HG03095 (cell line): ENCODE measurements around the gene RALB.
"Not testable (repeated sequence)": the region's sequence is repeated elsewhere in the genome, so short reads cannot be mapped to it uniquely, and the experiment has no call there.

Experiments used
- ATAC-seq: cut with Tn5 transposase; IDR thresholded peaks from one replicate; pipeline ENCODE4 v1.9.1; 2021; ENCODE audit warnings: moderate library complexity; ENCODE audit not compliant: unreplicated experiment

The RALB gene

DNA sequence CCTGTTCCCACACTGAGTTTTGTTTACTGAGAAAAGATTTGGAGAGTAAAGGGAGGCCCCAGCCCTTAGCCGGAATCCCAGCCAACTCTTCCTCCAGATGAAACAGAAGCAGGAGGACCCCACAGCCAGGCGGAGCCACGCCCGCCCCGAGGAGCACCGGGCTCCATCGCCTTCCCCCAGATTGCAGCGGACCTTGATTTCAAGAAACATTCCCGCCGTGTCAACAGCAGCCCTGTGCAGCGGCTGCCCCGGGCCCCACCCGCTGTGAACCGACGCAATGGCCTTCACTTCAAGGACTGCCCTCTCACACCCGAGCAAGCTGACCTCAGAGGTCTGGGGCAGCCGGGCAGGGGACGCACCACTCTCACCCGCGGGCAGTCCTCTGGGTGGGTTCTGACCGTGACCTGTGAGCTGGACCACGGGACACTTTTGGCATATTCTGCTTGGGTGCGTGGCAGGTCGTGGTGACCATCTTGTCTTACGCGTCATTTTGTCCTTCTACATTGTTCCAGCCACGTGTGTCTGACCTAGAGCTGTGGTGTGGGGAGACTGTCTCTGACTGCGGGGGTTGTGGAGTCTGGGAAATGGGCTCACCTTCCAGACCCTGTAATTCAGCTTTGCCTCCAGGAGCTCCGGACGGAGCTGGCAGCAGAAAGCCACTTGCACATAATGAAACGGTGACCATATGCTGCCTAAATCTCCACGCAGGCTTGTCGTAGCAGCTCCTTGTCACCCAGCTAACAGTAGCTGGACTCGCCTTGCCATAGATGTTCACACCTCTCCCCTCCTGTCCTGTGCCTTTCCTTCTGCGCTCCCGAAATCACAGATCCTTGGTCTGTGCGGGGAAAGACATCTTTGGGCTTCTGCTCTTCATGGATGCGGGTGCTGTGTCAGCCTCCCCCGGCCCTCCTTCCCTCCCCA, 61.3 kb downstream of the RALB start:
- no peak for ATAC-seq

- ATAC-seq = no peak
Observed at GRCh38 chr2:120314690-120315366, 62.2 kb downstream of the RALB start.

DNA sequence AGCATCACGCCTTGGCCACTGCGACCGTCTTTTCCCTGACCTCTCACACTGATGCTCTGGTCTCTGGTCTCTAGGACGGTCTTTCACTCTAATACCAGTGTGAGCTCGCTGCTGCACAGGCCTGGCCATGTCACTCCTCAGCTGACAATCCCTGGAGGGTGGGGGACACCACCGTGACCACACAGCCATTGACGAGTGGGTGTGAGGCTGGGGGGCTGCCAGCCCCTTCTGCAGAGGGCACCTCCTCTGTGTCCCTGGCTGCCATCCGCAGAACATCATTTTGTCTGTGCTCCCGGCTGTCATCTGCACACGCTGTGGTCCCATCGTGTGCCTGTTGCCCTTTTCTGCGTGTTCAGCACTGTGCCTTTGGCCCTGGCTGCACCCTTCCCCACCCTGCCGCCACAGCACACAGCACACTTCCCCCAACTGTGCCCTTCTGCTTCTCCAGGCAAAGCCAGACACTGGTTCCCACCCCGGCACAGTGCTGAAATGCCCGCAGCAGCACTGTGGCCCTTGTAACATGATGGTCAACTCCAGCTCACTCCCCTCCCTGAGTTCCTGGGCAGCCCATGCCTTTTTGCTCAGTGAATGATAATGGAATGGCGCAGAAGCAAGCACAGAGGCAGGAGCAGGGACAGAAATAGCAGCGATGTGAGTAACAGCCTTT, 62.8 kb downstream of the RALB start:
- ATAC-seq = no peak

DNA sequence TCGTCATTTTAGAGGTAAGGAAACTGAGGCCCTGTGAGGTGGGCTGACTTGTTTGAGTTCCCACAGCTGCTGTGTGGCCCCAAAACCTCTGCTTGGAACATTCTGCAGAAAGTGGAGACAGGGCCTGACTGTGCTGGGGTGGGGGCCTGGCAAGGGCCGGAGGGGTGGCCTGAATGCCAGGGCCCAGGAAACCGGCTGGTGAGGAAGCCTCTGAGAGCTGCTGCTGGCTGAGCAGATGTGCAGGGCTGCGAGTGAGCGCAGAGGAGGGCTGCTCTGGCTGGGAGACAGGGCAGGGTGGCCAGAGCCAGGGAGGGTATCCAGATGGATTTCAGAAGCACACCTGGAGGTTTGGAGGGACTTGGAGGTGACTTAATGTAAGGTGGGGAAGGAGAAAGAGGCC, 63.4 kb downstream of the RALB start:
- ATAC-seq = no peak

GRCh38 chr2:120316528-120317179, 64.0 kb downstream of the RALB start:
- no peak for ATAC-seq

DNA sequence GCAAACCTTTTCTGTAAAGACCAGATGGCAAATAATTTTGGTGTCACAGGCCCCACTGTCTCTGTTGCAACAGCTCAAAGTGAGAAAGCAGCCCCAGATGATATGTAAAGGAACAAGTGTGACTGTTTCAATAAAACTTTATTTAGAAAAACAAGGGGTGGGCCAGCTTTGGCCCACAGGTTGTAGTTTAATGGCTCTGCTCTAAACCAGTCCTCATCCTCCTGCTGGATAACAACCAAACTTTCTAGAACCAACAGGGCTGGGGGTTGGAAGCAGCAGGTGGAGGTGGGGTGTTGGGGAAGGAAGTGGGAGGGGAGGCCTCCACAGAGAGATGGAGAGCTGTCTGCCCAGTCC, 64.5 kb downstream of the RALB start:
- no peak for ATAC-seq

DNA sequence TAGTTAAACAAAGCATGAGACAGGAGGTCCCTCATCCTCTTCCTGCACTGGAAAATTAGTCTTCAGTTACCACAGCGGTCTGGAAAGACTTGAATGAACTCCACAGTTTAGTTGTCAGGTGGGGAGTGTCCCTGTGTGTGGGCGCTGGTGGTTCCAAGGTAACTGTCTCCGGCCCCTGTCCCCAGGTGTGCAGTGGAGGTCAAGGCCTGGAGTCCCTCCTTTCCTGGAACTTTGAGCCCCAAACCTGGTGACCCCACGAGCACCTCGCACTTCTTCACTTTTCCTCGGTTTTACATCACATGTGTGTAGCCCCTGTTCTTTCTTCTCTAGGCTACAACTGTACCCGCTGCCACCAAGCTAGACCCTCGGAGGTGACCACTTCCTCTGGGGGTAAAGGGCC, 65.3 kb downstream of the RALB start:
- no peak for ATAC-seq

GRCh38 chr2:120318626-120319025, 66.0 kb downstream of the RALB start:
- no peak for ATAC-seq

- no peak for ATAC-seq
Observed at GRCh38 chr2:120319123-120319522, 66.5 kb downstream of the RALB start.

GRCh38 chr2:120319686-120320317, 67.2 kb downstream of the RALB start:
- no peak for ATAC-seq

DNA sequence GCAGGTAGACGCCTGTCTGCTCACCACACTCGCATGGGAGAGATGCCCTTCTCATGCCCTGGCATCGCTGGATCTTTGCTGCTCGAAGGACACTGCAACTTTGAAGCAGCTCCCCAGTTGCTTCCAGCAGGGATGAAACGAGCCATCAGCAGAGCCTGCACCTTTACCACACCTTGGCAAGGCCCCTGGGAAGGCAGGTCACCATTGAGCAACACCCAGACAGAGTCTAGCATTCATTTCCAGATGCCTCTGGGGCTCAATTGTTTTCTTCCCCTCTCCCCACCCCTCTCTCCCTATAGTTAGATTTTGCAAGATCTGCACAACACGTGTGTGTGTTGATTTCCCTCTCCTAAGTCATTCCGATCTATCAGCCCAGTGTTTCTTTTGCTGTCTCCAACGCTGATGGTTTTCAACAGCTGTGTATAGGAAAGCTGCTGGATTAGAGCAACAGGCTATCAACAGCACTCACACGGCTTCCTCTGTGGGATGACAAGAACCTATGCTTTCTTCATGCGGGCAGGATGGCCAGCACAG, 67.7 kb downstream of the RALB start:
- ATAC-seq = no peak

DNA sequence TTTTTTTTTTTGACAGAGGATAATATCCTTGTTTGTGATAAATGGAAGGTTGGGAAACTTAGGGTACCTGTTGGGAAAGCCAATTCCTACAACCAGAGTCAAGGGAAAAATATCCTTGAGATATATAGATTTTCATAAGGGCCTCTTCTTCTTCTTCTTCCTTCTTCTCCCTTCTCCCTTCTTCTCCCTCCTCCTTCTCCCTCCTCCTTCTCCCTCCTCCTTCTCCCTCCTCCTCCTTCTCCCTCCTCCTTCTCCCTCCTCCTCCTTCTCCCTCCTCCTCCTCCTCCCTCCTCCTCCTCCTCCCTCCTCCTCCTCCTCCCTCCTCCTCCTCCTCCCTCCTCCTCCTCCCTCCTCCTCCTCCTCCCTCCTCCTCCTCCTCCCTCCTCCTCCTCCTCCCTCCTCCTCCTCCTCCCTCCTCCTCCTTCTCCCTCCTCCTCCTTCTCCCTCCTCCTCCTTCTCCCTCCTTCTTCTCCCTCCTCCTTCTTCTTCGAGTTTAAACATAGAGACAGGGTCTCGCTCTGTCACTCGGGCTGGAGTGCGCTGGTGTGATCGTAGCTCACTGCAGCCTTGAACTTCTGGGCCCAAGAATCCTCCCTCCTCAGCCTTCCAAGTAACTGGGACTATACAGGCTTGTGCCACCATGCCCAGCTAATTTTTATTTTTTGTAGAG, 68.4 kb downstream of the RALB start:
- not testable (repeated sequence) for ATAC-seq

GRCh38 chr2:120321721-120322284, 69.2 kb downstream of the RALB start:
- ATAC-seq = no peak

DNA sequence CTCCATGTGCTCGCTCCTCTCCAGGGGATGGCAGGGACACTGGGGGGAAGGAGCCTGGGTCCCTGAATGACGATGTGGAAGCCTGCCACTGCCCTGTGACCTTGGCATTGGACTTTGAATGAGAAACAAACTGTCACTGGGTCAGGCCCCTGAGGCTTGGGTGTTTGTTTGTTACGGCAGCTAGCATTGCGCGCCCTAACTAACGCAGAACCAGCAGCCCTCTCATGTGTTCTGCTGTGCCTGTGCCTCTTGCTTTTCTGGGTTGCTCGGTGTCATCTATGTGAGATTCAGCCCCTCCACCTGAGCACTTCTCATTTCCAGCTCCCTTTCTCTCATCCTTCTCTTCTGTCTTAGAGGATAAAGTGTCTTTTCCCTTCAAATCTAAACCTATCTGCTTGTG, 69.7 kb downstream of the RALB start:
- no peak for ATAC-seq

- no peak for ATAC-seq
Observed at GRCh38 chr2:120323214-120323613, 70.6 kb downstream of the RALB start.

DNA sequence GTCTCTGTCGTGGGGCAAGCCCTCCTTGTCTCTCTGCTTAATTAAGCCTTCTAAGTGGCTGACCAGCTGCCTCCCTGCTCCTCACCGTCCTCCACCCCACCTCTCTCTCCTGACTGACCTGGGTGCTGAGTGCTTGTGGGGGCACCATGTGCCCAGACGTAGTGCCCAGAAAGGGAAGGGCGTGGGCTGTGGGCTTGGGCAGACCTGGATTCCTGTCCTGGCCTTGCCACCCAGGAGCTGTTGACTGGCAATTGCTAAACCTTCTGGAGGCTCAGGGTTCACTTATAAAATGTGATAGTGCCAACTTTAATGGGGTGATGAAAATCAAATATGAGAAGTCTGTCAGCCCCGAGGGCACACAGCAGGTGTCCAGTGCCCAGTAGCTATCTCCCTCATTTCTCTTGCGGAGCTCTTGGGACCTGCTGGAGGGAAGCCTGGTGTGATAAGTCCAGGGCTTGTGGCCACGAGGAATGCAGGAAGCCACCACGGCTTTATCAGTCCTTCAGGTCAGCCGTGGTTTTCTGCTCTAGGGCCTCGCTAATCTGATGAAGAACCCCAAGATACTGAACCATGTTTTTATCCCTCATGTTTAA, 71.3 kb downstream of the RALB start:
- no peak for ATAC-seq

GRCh38 chr2:120324933-120325332, 72.3 kb downstream of the RALB start:
- no peak for ATAC-seq

DNA sequence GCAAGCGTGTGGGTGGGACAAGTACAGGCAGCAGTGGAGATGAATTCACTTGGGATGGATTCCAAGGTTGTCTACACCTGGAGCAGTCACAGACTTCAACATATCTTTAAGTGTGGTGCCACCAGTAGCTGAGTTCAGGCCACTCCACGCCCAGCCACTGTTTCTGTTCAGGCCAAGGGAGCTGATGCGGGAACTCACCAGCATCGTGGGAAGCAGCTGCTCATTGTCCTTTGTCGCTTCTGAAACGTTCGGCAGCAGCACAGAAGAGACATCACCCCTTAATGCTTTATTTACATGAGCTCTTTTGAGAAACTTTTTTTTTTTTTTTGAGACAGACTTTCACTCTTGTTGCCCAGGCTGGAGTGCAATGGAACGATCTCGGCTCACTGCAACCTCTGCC, 73.4 kb downstream of the RALB start:
- no peak for ATAC-seq
